OCI-LY7 (cell line): ENCODE results near the gene PLEKHO1. TPM values are rescaled to one million over a fixed set of nuclear protein-coding genes. Genes with fewer than 3 reads are reported as not detected.

Experiments used
- BruUV-seq: library from RNA; stranded (reverse); fragments of 400-500 nt; replicated peaks from 2 replicates; lab custom pipeline; 2021; lab: Mats Ljungman, UMichigan
- CTCF ChIA-PET: fragments of 300-600 bp; sonication (Branson Sonifier 250); formaldehyde crosslinking; loops from one replicate; lab custom pipeline; 2022; ENCODE audit warnings: antibody characterized with exemption; ENCODE audit not compliant: unreplicated experiment; lab: Charles Lee
- POLR2A ChIA-PET: fragments of 300-600 bp; sonication (Branson Sonifier 250); formaldehyde crosslinking; loops from one replicate; lab custom pipeline; 2022; ENCODE audit warnings: antibody characterized with exemption; lab: Charles Lee
- DNase-seq: peaks from one replicate; pipeline ENCODE4 v3.0.0-alpha.2; 2015; ENCODE audit warnings: low spot score
- H2AFZ ChIP-seq: fragments of 200-600 bp; sonication (generic), shearing (Covaris generic); 2 replicates; pipeline ENCODE4 v1.6.1; 2014; ENCODE audit warnings: mild to moderate bottlenecking, antibody characterized with exemption, low read length, moderate library complexity
- H3K27ac ChIP-seq: fragments of 200-600 bp; sonication (generic); 2 replicates; pipeline ENCODE4 v1.5.1; 2014; ENCODE audit warnings: mixed run types, low read depth, mild to moderate bottlenecking, moderate library complexity, low read length, inconsistent platforms; ENCODE audit not compliant: poor library complexity, severe bottlenecking
- H3K36me3 ChIP-seq: fragments of 200-600 bp; sonication (generic); 2 replicates; pipeline ENCODE4 v1.6.1; 2014; ENCODE audit warnings: mild to moderate bottlenecking, antibody characterized with exemption, low read length, moderate library complexity, mixed read lengths; ENCODE audit not compliant: insufficient read depth
- H3K4me1 ChIP-seq: fragments of 200-600 bp; sonication (generic); 2 replicates; pipeline ENCODE4 v1.5.1; 2014; ENCODE audit warnings: mild to moderate bottlenecking, low read length; ENCODE audit not compliant: insufficient read depth, poor library complexity, severe bottlenecking
- H3K4me2 ChIP-seq: fragments of 200-600 bp; sonication (generic); 2 replicates; pipeline ENCODE4 v1.6.1; 2014; ENCODE audit warnings: mild to moderate bottlenecking, low read length
- H3K4me3 ChIP-seq: fragments of 200-600 bp; sonication (generic); 2 replicates; pipeline ENCODE4 v1.5.1; 2014; ENCODE audit warnings: mild to moderate bottlenecking, low read depth, low read length; ENCODE audit not compliant: poor library complexity, severe bottlenecking
- H3K79me2 ChIP-seq: fragments of 200-600 bp; sonication (generic); 2 replicates; pipeline ENCODE4 v1.6.1; 2016; ENCODE audit warnings: low read depth, mild to moderate bottlenecking, low read length, moderate library complexity, mixed read lengths; ENCODE audit not compliant: insufficient read depth
- H3K9me2 ChIP-seq: fragments of 200-600 bp; sonication (generic); 2 replicates; pipeline ENCODE4 v1.6.1; 2016; ENCODE audit warnings: mild to moderate bottlenecking, low read length, mixed read lengths; ENCODE audit not compliant: insufficient read depth
- H3K9me3 ChIP-seq: fragments of 200-600 bp; sonication (generic); 2 replicates; pipeline ENCODE4 v1.6.1; 2014; ENCODE audit warnings: mild to moderate bottlenecking, mixed run types, low read length, mixed read lengths
- H4K20me1 ChIP-seq: fragments of 200-600 bp; sonication (generic); 2 replicates; pipeline ENCODE4 v1.6.1; 2014; ENCODE audit warnings: mild to moderate bottlenecking, antibody characterized with exemption, low read length, moderate library complexity, mixed read lengths; ENCODE audit not compliant: insufficient read depth
- EZH2phosphoT487 ChIP-seq: fragments of 200-600 bp; sonication (generic); IDR thresholded peaks from 2 replicates; pipeline ENCODE4 v1.6.1; 2018; ENCODE audit warnings: low read depth, borderline replicate concordance, mild to moderate bottlenecking, mixed run types, antibody characterized with exemption, low read length, moderate library complexity, mixed read lengths
- intact Hi-C: fragments of 100-400 bp; cut with micrococcal nuclease; formaldehyde crosslinking; loops from one replicate; pipeline ENCODE4 v1.10.0; 2022; ENCODE audit not compliant: unreplicated experiment
- total RNA-seq, 2 experiments: library from RNA; depleted of rRNA in 1 of 2; stranded (reverse); fragments of >200 nt in 1 of 2; shearing (Covaris generic) in 1 of 2; gene quantifications; 2 replicates each; pipeline ENCODE4 v1.2.3, GENCODE V29; 2014 to 2022
- TF ChIP-seq, protein P1 (sequence below): fragments of 200-600 bp; sonication (generic); conservative IDR thresholded peaks from 2 replicates; pipeline ENCODE4 v1.5.1; 2014; ENCODE audit warnings: mild to moderate bottlenecking, antibody characterized with exemption, low read length, moderate library complexity, mixed read lengths

PLEKHO1 gene
- total RNA-seq, 2 experiments from 2014 or later: 75.5 to 122 TPM

GRCh38 chr1:150106341-150106740 lies 43.4 kb upstream of the PLEKHO1 start:
- Histone ChIP-seq H3K9me3 (no peaks in the 10 kb centered on the region), H3K4me3 (no peak overlapping the region), H3K4me2 (no peak overlapping the region), H2AFZ (no peak overlapping the region), H3K36me3 (peaks cover 30% of the 10 kb centered on the region), H4K20me1 (no peaks in the 10 kb centered on the region), H3K4me1 (no peaks in the 10 kb centered on the region), H3K27ac (no peak overlapping the region), H3K79me2 (no peaks in the 10 kb centered on the region), H3K9me2 (no peaks in the 10 kb centered on the region)
- intact Hi-C loops: no loop called here
- POLR2A ChIA-PET: no interaction called here
- DNase-seq: no peak
- BruUV-seq: no TSS peak
- TF ChIP-seq, protein P1, sequence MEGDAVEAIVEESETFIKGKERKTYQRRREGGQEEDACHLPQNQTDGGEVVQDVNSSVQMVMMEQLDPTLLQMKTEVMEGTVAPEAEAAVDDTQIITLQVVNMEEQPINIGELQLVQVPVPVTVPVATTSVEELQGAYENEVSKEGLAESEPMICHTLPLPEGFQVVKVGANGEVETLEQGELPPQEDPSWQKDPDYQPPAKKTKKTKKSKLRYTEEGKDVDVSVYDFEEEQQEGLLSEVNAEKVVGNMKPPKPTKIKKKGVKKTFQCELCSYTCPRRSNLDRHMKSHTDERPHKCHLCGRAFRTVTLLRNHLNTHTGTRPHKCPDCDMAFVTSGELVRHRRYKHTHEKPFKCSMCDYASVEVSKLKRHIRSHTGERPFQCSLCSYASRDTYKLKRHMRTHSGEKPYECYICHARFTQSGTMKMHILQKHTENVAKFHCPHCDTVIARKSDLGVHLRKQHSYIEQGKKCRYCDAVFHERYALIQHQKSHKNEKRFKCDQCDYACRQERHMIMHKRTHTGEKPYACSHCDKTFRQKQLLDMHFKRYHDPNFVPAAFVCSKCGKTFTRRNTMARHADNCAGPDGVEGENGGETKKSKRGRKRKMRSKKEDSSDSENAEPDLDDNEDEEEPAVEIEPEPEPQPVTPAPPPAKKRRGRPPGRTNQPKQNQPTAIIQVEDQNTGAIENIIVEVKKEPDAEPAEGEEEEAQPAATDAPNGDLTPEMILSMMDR: no peak
- no peak for TF ChIP-seq EZH2phosphoT487
- CTCF ChIA-PET: no interaction called here

GRCh38 chr1:150109586-150109985 lies 40.1 kb upstream of the PLEKHO1 start:
- BruUV-seq: no TSS peak
- ChIA-PET POLR2A (interaction anchor here (0.6 to 1.5 kb wide), 4 partner anchors 10 to 43 kb away, joined by 3 to 5 read pairs (median 4); no protein-coding TSS in a partner anchor), CTCF (no interaction called here)
- no peaks in the 10 kb centered on the region for H3K9me2 ChIP-seq
- no peak for TF ChIP-seq EZH2phosphoT487
- TF ChIP-seq, protein P1: no peak
- no peaks in the 10 kb centered on the region for H3K9me3 ChIP-seq
- H3K4me2 ChIP-seq: no peak overlapping the region
- no peaks in the 10 kb centered on the region for H4K20me1 ChIP-seq
- no peak overlapping the region for H2AFZ ChIP-seq
- H3K4me1 ChIP-seq: no peaks in the 10 kb centered on the region
- H3K36me3 ChIP-seq: peaks cover 46% of the 10 kb centered on the region
- H3K27ac ChIP-seq: no peak overlapping the region
- H3K4me3 ChIP-seq: no peak overlapping the region
- no peak for DNase-seq
- intact Hi-C loops: no loop called here
- no peaks in the 10 kb centered on the region for H3K79me2 ChIP-seq

GRCh38 chr1:150110116-150110515 lies 39.6 kb upstream of the PLEKHO1 start:
- intact Hi-C loops: no loop called here
- H3K36me3 ChIP-seq: peaks cover 46% of the 10 kb centered on the region
- ChIA-PET POLR2A (interaction anchor here (0.8 to 1.5 kb wide), 3 partner anchors 9 to 39 kb away, joined by 3 to 5 read pairs (median 4); no protein-coding TSS in a partner anchor), CTCF (no interaction called here)
- no TSS peak for BruUV-seq
- TF ChIP-seq EZH2phosphoT487: no peak
- TF ChIP-seq, protein P1: no peak
- no peaks in the 10 kb centered on the region for H3K9me2 ChIP-seq
- no peaks in the 10 kb centered on the region for H3K79me2 ChIP-seq
- no peaks in the 10 kb centered on the region for H3K4me1 ChIP-seq
- H3K4me3 ChIP-seq: no peak overlapping the region
- no peak overlapping the region for H3K4me2 ChIP-seq
- H3K9me3 ChIP-seq: peaks cover 5% of the 10 kb centered on the region; the same call in 1 of the 2 replicates
- H3K27ac ChIP-seq: no peak overlapping the region
- no peaks in the 10 kb centered on the region for H4K20me1 ChIP-seq
- no peak for DNase-seq
- H2AFZ ChIP-seq: no peak overlapping the region
